HK-2 (cell line): ENCODE results near the gene WASF2.
A peak's percentile ranks its signal among the peaks of the same experiment; 100 is the strongest.
"Not testable (repeated sequence)": the region's sequence is repeated elsewhere in the genome, so short reads cannot be mapped to it uniquely, and the experiment has no call there.

Source experiments
- DNase-seq: peaks from one replicate; pipeline ENCODE4 v3.0.0-alpha.2; 2018; ENCODE audit not compliant: unreplicated experiment

WASF2 gene

GRCh38 chr1:27397749-27398148 is 92.2 kb downstream of the WASF2 start:
- DNase-seq, result no peak

- no peak for DNase-seq
Observed at GRCh38 chr1:27397110-27397509, 92.9 kb downstream of the WASF2 start.

DNA sequence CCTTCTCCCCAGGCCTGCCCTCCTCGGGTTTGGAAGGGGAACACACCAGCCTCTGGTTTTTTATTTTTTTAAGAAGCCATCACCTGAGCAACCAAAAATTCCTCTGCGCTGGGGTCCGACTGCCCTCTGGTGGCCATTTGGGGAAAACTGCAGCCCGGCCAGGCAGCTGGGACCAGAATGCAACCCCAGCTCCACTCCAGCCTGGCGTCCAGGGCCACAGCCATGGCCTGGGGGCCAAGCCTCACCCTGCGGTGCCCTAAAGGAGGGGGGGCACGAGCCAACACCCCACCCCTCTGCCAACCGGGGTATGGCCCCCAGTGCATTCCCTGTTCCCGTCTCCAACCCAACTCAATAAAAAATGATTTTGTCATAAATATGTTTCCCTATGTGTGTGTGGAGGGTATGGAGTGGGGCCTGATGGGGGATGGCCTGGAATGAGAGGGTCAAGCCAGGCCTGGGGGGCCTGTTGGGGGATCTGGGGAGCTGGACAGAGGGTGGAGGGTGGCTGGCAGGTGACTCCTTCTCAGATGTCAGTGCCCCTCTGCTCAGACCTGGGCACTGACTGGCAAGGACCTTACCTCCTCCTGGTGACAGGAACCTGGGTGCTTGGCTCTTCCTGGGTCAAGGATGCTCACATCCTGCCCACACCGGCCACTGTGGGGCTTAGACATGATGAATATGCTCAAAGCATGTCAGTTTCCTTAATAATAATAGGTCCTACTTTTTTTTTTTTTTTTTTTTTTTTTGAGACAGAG is 94.3 kb downstream of the WASF2 start:
- DNase-seq, result peak; percentile 77

- no peak for DNase-seq
Observed at GRCh38 chr1:27394925-27395324, 95.0 kb downstream of the WASF2 start.

DNA sequence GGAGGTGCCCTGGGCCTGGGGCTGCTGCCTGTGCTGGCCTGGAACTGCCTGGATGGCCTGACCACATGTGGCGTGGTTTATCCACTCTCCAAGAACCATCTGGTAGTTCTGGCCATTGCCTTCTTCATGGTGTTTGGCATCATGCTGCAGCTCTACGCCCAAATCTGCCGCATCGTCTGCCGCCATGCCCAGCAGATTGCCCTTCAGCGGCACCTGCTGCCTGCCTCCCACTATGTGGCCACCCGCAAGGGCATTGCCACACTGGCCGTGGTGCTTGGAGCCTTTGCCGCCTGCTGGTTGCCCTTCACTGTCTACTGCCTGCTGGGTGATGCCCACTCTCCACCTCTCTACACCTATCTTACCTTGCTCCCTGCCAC is 95.7 kb downstream of the WASF2 start:
- DNase-seq, result no peak

DNA sequence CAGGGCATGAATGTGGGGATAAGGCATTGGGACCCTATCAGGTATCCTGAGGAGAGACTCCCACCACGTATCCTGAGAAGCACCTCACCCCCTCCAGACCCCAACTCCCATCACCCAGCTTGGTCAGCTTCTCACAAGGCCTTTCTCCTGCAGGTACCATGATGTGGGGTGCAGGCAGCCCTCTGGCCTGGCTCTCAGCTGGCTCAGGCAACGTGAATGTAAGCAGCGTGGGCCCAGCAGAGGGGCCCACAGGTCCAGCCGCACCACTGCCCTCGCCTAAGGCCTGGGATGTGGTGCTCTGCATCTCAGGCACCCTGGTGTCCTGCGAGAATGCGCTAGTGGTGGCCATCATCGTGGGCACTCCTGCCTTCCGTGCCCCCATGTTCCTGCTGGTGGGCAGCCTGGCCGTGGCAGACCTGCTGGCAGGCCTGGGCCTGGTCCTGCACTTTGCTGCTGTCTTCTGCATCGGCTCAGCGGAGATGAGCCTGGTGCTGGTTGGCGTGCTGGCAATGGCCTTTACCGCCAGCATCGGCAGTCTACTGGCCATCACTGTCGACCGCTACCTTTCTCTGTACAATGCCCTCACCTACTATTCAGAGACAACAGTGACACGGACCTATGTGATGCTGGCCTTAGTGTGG is 96.2 kb downstream of the WASF2 start:
- DNase-seq, result no peak

- no peak for DNase-seq
Observed at GRCh38 chr1:27392778-27393635, 97.0 kb downstream of the WASF2 start.

GRCh38 chr1:27392096-27392777 is 97.7 kb downstream of the WASF2 start, which contains the start of gene GPR3:
Gene GPR3 (plus strand): TSS chr1:27392622. CDS start chr1:27393799, 1,177 bp downstream.
- DNase-seq, result peak; percentile 90

DNA sequence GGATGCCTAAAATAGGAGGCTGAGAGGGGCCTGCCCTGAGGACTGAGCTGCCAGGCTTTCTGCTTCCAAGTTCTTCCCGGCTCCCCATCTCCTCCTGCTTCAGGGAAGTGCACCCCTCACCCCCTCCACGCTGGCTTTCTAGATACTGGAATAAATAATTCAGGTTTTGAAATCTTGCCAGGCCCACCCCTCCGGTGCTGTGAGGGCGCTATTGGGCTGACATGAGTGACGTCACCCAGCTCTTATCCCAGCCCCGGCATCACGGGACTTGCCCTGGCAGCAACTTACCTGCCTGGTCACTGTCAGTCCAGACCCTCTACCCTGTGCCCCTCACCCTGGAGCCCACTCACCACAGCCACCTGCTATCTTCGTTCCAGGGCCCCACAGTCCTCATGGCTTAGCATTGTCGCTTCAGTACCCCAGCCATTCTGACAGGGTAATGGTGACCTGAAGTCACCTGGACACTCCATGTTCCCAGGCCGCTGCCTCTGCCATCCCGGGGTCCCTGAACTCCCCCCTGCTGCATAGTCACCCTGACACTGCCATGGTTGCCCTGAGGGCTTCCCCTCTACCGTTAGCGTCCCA is 98.4 kb downstream of the WASF2 start:
- no peak for DNase-seq

- DNase-seq, result peak; percentile 67
Observed at GRCh38 chr1:27388337-27389005, 101.5 kb downstream of the WASF2 start.

GRCh38 chr1:27384797-27385196 is 105.2 kb downstream of the WASF2 start:
- not testable (repeated sequence) for DNase-seq

DNA sequence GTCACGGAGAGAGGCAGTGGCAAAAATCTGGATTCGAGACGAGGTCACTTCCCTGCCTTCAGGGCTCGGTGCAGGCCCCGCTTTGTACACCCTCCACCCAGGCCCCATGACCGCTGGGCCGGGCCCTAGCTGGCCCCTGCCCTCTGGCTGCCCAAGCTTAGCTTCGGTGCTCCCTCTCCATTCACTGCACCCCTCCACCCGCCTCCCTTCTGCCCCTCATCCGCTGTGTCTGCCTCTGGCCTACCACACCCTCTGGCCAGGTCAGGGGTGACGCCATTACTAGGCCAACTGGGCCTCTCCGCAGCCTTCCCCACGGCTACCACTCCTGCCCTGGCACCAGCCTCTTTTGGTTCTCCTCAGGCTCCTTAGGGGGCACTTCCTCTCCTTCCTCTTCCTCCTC is 106.3 kb downstream of the WASF2 start:
- DNase-seq, result no peak

DNA sequence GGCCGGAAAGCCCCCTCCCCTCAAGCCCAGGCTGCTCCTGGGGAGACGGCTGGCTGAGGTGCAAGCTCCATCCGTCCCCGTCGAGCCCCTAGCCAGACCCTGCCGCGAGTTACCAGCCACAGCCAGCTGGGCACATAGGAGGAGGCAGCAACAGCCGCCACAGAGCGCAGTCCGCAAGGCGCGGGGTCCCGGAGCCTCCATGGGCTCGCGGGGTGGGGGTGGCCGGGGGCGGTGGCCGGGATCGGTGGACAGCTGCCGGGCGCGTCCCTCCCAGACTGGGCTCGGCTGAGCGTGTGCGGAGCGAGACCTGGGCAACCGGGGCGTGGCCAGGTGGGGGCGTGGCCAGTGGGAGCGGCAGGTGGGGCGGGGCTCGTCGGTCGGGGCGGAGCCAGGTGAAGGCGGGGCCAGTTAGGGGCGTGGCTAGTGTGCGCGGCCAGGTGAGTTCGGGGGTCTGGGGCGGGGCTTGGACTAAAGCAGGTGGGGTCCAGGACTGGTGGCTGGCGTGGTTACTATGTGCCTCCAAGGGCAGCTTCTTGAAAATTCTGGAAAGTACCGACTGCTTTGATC is 106.8 kb downstream of the WASF2 start, which contains the start of gene CD164L2:
TSS of gene CD164L2 (minus strand) at position 295 of the 567 bp plus-strand sequence. CDS start at position 201, 94 bp downstream.
- DNase-seq, result no peak

DNA sequence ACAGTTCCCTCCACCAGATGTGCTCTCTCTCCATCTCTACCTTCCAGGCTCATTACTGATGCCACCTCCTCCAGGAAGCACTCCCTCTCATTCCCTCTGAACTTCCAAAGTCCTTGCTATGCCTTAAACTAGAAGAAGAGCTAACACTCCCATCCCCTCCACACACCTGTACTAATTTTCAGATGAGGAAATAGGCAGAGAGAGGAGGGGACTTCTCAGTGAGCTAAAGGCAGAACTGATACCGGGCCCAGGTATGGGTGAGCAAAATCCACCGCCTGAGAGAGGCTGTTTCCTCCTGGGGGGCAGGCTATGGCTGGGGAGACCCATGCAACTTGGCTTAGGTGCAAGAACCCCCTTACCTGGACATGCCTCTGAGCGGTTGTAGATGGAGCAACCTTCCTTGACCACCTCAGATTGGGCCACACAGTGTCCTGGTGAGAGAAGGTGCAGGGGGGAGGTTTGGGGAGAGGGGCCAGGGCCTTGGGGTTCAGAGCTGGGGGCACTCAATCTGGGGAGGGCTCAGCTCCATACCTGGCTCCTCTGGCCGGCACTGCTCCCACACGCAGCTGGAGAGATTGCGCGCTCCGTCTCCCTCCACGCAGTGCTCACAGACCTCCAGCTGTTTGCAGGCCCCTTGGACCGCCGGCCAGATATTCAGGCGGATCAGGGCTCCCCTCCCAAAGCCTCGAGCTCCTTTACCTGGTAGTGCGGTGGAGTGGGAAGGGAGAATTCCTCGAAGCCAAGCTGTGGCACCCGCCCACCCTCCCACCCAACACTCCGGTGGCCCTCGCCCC is 107.8 kb downstream of the WASF2 start:
- no peak for DNase-seq

DNA sequence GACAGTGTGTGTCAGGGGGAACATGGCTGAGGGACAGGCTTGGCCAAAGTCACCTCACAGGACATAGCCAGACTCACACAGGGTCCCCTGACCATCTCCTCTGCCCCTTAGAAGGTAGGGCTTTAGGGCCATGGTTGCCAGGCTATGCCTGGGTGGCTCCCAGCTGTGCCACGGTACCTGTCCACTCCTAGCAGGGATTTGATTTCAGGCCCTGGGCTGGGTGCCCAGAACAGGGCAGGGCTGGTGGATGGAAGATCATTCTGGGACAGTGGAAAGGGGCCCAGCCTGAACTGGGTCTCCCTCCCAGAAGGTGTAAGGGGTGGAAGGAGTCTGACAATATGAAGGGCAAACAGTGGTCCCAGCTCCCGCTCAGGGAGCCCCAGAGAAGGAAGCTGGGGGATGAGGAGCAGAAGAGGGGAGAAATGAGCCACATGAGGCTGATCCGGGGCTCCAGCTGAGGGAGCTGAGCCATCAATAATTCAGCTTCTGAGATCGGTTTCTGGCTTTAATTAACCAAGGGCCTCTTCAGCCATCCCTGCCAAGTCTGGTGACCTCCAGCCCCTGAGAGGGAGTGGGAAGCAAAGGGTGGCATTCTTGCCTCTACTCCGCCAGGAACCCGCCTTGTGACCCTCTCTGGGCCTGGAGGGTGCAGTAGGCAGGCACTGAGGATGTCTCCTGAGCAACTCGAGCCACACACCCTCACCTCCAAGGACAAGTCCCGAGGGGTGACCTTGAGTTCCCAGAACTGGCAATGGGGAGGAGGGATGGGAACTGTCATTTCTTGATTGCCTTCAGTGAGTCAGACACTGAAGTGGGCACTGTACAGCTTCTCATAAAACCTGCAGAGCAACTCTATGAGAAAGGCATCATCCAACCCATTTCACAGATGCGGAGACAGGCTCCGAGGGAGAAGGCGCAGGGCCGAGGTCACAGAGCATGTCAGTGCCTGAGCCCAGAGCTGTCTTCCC is 108.9 kb downstream of the WASF2 start:
- DNase-seq, result no peak

GRCh38 chr1:27380224-27380623 is 109.7 kb downstream of the WASF2 start:
- DNase-seq, result no peak

- DNase-seq, result no peak
Observed at GRCh38 chr1:27379564-27380122, 110.3 kb downstream of the WASF2 start.
